Gastroesophageal sphincter (tissue), 3 donors: ENCODE measurements around the gene GRB2.

Experiments used
- EP300 ChIP-seq: sonication (generic); formaldehyde crosslinking; IDR thresholded peaks from one replicate; pipeline ENCODE4 v1.6.1; 2017; ENCODE audit warnings: antibody characterized with exemption, mild to moderate bottlenecking
- POLR2A ChIP-seq, 2 donors: fragments of 450-650 bp; IDR thresholded peaks; one replicate each; pipeline ENCODE4 v1.6.1; 2017; ENCODE audit warnings: antibody characterized with exemption in 2 of 2, mild to moderate bottlenecking in 2 of 2, moderate library complexity in 1 of 2
- POLR2AphosphoS5 ChIP-seq: sonication (generic); formaldehyde crosslinking; IDR thresholded peaks from one replicate; pipeline ENCODE4 v1.6.1; 2017; ENCODE audit warnings: antibody characterized with exemption
- TF ChIP-seq, protein P1 (sequence below), 4 experiments: fragments of 200-600 bp in 2 of 4; fragments of 450-650 bp in 2 of 4; sonication (generic) in 1 of 4; IDR thresholded peaks; one replicate each; pipeline ENCODE4 v1.5.1; 2017 to 2019; ENCODE audit warnings: antibody characterized with exemption in 4 of 4, mild to moderate bottlenecking in 2 of 4, moderate library complexity in 2 of 4

- TF ChIP-seq, protein P1, sequence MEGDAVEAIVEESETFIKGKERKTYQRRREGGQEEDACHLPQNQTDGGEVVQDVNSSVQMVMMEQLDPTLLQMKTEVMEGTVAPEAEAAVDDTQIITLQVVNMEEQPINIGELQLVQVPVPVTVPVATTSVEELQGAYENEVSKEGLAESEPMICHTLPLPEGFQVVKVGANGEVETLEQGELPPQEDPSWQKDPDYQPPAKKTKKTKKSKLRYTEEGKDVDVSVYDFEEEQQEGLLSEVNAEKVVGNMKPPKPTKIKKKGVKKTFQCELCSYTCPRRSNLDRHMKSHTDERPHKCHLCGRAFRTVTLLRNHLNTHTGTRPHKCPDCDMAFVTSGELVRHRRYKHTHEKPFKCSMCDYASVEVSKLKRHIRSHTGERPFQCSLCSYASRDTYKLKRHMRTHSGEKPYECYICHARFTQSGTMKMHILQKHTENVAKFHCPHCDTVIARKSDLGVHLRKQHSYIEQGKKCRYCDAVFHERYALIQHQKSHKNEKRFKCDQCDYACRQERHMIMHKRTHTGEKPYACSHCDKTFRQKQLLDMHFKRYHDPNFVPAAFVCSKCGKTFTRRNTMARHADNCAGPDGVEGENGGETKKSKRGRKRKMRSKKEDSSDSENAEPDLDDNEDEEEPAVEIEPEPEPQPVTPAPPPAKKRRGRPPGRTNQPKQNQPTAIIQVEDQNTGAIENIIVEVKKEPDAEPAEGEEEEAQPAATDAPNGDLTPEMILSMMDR (IDR thresholded peaks at IDR 0.05), result no peak
- TF ChIP-seq EP300 (no peak), POLR2A (IDR thresholded peaks at IDR 0.05) (no peak), POLR2AphosphoS5 (no peak)
Measured at GRCh38 chr17:75371981-75372380, 33.5 kb downstream of the GRB2 start.
